Measurements from ENCODE around the gene ROBO2. TPM values are rescaled to one million over a fixed set of nuclear protein-coding genes. Genes with fewer than 3 reads are reported as not detected.

ROBO2 gene
- total RNA-seq, 1 experiment from 2014 or later: not detected

- Histone ChIP-seq H3K27ac (ENCODE audit: low read depth, low read length) (no peak overlapping the region), H3K9me3 (ENCODE audit: control insufficient read depth in 1 of 2, insufficient read depth in 1 of 2, low read depth in 1 of 2, low read length in 2 of 2) (peaks cover 6 to 25% of the 10 kb centered on the region in 2 experiments; a peak in 3 of 4 replicates), H4K20me1 (ENCODE audit: insufficient read depth) (no peaks in the 10 kb centered on the region), H3K4me1 (ENCODE audit: control insufficient read depth in 1 of 2, insufficient read depth in 2 of 2, low read length in 2 of 2) (no peaks in the 10 kb centered on the region), H2AFZ (ENCODE audit: low read depth, low read length, poor library complexity, severe bottlenecking) (no peak overlapping the region), H3K4me3 (replicated peaks in 1 of 2; ENCODE audit: low read depth in 1 of 2, low read length in 2 of 2) (no peak overlapping the region), H3K4me2 (ENCODE audit: low read length) (no peak overlapping the region), H3K9ac (ENCODE audit: low read length) (no peak overlapping the region), H3K9me2 (ENCODE audit: insufficient read depth) (no peaks in the 10 kb centered on the region), H3K79me2 (ENCODE audit: insufficient read depth, low read length) (no peaks in the 10 kb centered on the region), H3K27me3 (ENCODE audit: insufficient read depth, low read length) (no peaks in the 10 kb centered on the region), H3K36me3 (ENCODE audit: control insufficient read depth in 1 of 2, insufficient read depth in 2 of 2, low read length in 2 of 2) (no peaks in the 10 kb centered on the region)
- ChIA-PET POLR2A (no interaction called here), RAD21 (ENCODE audit: low non-redundant PET in 1 of 2, low total read pairs in 2 of 2, uncharacterized antibody in 2 of 2, unreplicated experiment in 2 of 2) (no interaction called here), CTCF (no interaction called here)
- no peak for DNase-seq (ENCODE audit: low read depth, low spot score)
- intact Hi-C loops (cut with micrococcal nuclease): no loop called here
- BruUV-seq (replicated peaks): no TSS peak
- no peak for ATAC-seq
- TF ChIP-seq YY1 (IDR thresholded peaks at IDR 0.05; ENCODE audit: extremely low read depth, insufficient replicate concordance, low read depth, low read length) (no peak), SP1 (IDR thresholded peaks at IDR 0.05; ENCODE audit: low read depth) (no peak), ZFX (IDR thresholded peaks at IDR 0.05) (no peak), EZH2phosphoT487 (IDR thresholded peaks at IDR 0.05; ENCODE audit: borderline replicate concordance) (no peak), JUND (IDR thresholded peaks at IDR 0.05) (no peak)
- TF ChIP-seq, protein P1, sequence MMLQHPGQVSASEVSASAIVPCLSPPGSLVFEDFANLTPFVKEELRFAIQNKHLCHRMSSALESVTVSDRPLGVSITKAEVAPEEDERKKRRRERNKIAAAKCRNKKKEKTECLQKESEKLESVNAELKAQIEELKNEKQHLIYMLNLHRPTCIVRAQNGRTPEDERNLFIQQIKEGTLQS (IDR thresholded peaks at IDR 0.05): no peak
These were observed 38.7 kb upstream of the ROBO2 start for GRCh38 chr3:77001062-77001701.

DNA sequence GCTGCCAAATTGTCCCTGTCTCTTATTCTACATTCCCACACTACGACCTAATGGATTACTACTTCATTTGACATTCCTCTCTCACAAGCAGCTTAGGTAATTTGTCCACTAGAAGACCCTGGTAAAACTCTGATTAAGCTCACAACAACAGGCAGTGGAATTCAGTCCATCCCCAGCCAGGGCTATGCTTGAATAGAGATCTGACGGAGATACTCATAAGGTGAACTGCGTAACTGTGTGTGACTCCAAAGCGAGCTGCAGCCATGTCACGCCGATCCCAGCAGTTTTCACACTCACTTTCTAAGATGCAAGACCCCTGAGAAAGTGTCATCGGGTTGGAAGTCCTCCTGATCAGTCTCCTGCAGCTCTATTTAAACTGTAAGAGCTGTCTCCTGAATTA is 25.7 kb upstream of the ROBO2 start:
- H3K4me3 ChIP-seq (replicated peaks in 1 of 2; ENCODE audit: low read depth in 1 of 2, low read length in 2 of 2): no peak overlapping the region
- H3K27ac ChIP-seq (ENCODE audit: low read depth, low read length): no peak overlapping the region
- no peaks in the 10 kb centered on the region for H3K27me3 ChIP-seq (ENCODE audit: insufficient read depth, low read length)
- no TSS peak for BruUV-seq (replicated peaks)
- H3K4me1 ChIP-seq (ENCODE audit: control insufficient read depth in 1 of 2, insufficient read depth in 2 of 2, low read length in 2 of 2): no peaks in the 10 kb centered on the region
- H4K20me1 ChIP-seq (ENCODE audit: insufficient read depth): no peaks in the 10 kb centered on the region; the same call in 1 of the 2 replicates
- POLR2A ChIA-PET: no interaction called here
- intact Hi-C loops (cut with micrococcal nuclease): no loop called here
- CTCF ChIA-PET: no interaction called here
- TF ChIP-seq JUND (IDR thresholded peaks at IDR 0.05) (no peak), POLR2A (IDR thresholded peaks at IDR 0.05; ENCODE audit: borderline replicate concordance, extremely low read depth, insufficient read depth, insufficient read length) (no peak), FOSL1 (IDR thresholded peaks at IDR 0.05; ENCODE audit: low read depth) (no peak), YY1 (IDR thresholded peaks at IDR 0.05; ENCODE audit: extremely low read depth, insufficient replicate concordance, low read depth, low read length) (no peak), CBX3 (IDR thresholded peaks at IDR 0.05; ENCODE audit: low read depth) (no peak), CTCF (IDR thresholded peaks at IDR 0.05 in 2 of 3, conservative IDR thresholded peaks at IDR 0.05 in 1 of 3; ENCODE audit: borderline replicate concordance in 1 of 3, insufficient read depth in 1 of 3, low read depth in 2 of 3, low read length in 2 of 3) (no peak), ZFX (IDR thresholded peaks at IDR 0.05) (no peak), POLR2AphosphoS5 (IDR thresholded peaks at IDR 0.05; ENCODE audit: low read depth, low read length) (no peak), SIN3A (IDR thresholded peaks at IDR 0.05; ENCODE audit: low read depth) (no peak), RAD21 (IDR thresholded peaks at IDR 0.05; ENCODE audit: low read depth) (no peak), SRF (IDR thresholded peaks at IDR 0.05; ENCODE audit: low read depth) (no peak)
- TF ChIP-seq, protein P1 (IDR thresholded peaks at IDR 0.05): no peak
- no peak for DNase-seq (ENCODE audit: low read depth, low spot score)
- no peak for ATAC-seq
- H2AFZ ChIP-seq (ENCODE audit: low read depth, low read length, poor library complexity, severe bottlenecking): no peak overlapping the region
- no peaks in the 10 kb centered on the region for H3K36me3 ChIP-seq (ENCODE audit: control insufficient read depth in 1 of 2, insufficient read depth in 2 of 2, low read length in 2 of 2)
- no peak overlapping the region for H3K9ac ChIP-seq (ENCODE audit: low read length)
- H3K79me2 ChIP-seq (ENCODE audit: insufficient read depth, low read length): no peaks in the 10 kb centered on the region
- RAD21 ChIA-PET (ENCODE audit: low non-redundant PET in 1 of 2, low total read pairs in 2 of 2, uncharacterized antibody in 2 of 2, unreplicated experiment in 2 of 2): no interaction called here
- no peaks in the 10 kb centered on the region for H3K9me2 ChIP-seq (ENCODE audit: insufficient read depth)
- H3K4me2 ChIP-seq (ENCODE audit: low read length): no peak overlapping the region
- H3K9me3 ChIP-seq (ENCODE audit: control insufficient read depth in 1 of 2, insufficient read depth in 1 of 2, low read depth in 1 of 2, low read length in 2 of 2): peaks cover 6 to 14% of the 10 kb centered on the region in 2 experiments; a peak in 3 of 4 replicates

Measured in HCT116 (cell line).